HEK293 (cell line): Measurements from ENCODE around the gene SNX20.

ENCODE experiments used
- CTCF ChIA-PET: fragments of 350-600 bp; formaldehyde crosslinking; extraction: SDS; loops from one replicate; lab custom pipeline; 2021; ENCODE audit warnings: antibody characterized with exemption; lab: Yijun Ruan, JAX
- POLR2A ChIA-PET: fragments of 300-600 bp; formaldehyde crosslinking; extraction: SDS; loops from one replicate; lab custom pipeline; 2020; ENCODE audit warnings: antibody characterized with exemption, inconsistent platforms; lab: Yijun Ruan, JAX
- H3K27ac ChIP-seq: fragments of 200-500 bp; sonication (Bioruptor generic); 2 replicates; pipeline ENCODE4 v1.5.1; 2014; ENCODE audit warnings: low read depth, low read length, control low read depth, inconsistent platforms; ENCODE audit errors: extremely low read depth
- H3K36me3 ChIP-seq, 2 experiments: fragments of 200-500 bp in 1 of 2; sonication (Bioruptor generic) in 1 of 2; 1 replicate in 1 of 2; 2 replicates in 1 of 2; pipeline ENCODE4 v1.5.1; 2014 to 2017; ENCODE audit warnings: inconsistent platforms in 2 of 2, low read length in 2 of 2; ENCODE audit not compliant: control insufficient read depth in 2 of 2, insufficient read depth in 1 of 2
- H3K4me1 ChIP-seq: fragments of 200-500 bp; sonication (Bioruptor generic); 2 replicates; pipeline ENCODE4 v1.5.1; 2014; ENCODE audit warnings: mild to moderate bottlenecking, low read length, inconsistent platforms; ENCODE audit not compliant: control insufficient read depth, insufficient read depth
- H3K4me3 ChIP-seq: 2 replicates; pipeline ENCODE4 v1.5.1; 2011; ENCODE audit warnings: low read depth, mild to moderate bottlenecking, control low read depth, low read length, moderate library complexity
- H3K9me3 ChIP-seq: fragments of 200-500 bp; sonication (Bioruptor generic); 2 replicates; pipeline ENCODE4 v1.5.1; 2014; ENCODE audit warnings: low read depth, low read length, inconsistent platforms; ENCODE audit not compliant: control insufficient read depth, insufficient read depth
- GLI4 ChIP-seq: fragments of 450-650 bp; formaldehyde crosslinking; IDR thresholded peaks from 2 replicates; pipeline ENCODE4 v1.5.1; 2016; ENCODE audit warnings: missing biosample characterization, missing genetic modification characterization
- OSR2 ChIP-seq: fragments of 450-650 bp; formaldehyde crosslinking; IDR thresholded peaks from 2 replicates; pipeline ENCODE4 v1.5.1; 2016; ENCODE audit warnings: missing biosample characterization, missing genetic modification characterization
- OVOL3 ChIP-seq: fragments of 450-650 bp; formaldehyde crosslinking; IDR thresholded peaks from 2 replicates; pipeline ENCODE4 v1.5.1; 2016; ENCODE audit warnings: missing biosample characterization, missing genetic modification characterization
- YY1 ChIP-seq: fragments of 450-650 bp; formaldehyde crosslinking; IDR thresholded peaks from 2 replicates; pipeline ENCODE4 v1.5.1; 2018; ENCODE audit warnings: missing biosample characterization, missing genetic modification characterization
- ZBTB49 ChIP-seq: fragments of 450-650 bp; formaldehyde crosslinking; IDR thresholded peaks from 2 replicates; pipeline ENCODE4 v1.5.1; 2016; ENCODE audit warnings: missing biosample characterization, missing genetic modification characterization, low read depth
- ZEB2 ChIP-seq: fragments of 450-650 bp; formaldehyde crosslinking; IDR thresholded peaks from 2 replicates; pipeline ENCODE4 v1.5.1; 2016; ENCODE audit warnings: missing biosample characterization, missing genetic modification characterization
- ZNF2 ChIP-seq: fragments of 450-650 bp; formaldehyde crosslinking; IDR thresholded peaks from 2 replicates; pipeline ENCODE4 v1.5.1; 2016; ENCODE audit warnings: missing biosample characterization, missing genetic modification characterization
- ZNF24 ChIP-seq: fragments of 450-650 bp; formaldehyde crosslinking; IDR thresholded peaks from 2 replicates; pipeline ENCODE4 v1.5.1; 2016; ENCODE audit warnings: missing biosample characterization, missing genetic modification characterization
- ZNF354C ChIP-seq: fragments of 450-650 bp; formaldehyde crosslinking; IDR thresholded peaks from 2 replicates; pipeline ENCODE4 v1.5.1; 2016; ENCODE audit warnings: missing biosample characterization, missing genetic modification characterization, low read depth, borderline replicate concordance
- ZNF37A ChIP-seq: fragments of 450-650 bp; IDR thresholded peaks from 2 replicates; pipeline ENCODE4 v1.5.1; 2018; ENCODE audit warnings: missing biosample characterization, missing genetic modification characterization
- ZNF404 ChIP-seq: fragments of 450-650 bp; formaldehyde crosslinking; IDR thresholded peaks from 2 replicates; pipeline ENCODE4 v1.5.1; 2017; ENCODE audit warnings: missing biosample characterization, missing genetic modification characterization
- ZNF416 ChIP-seq: fragments of 450-650 bp; formaldehyde crosslinking; IDR thresholded peaks from 2 replicates; pipeline ENCODE4 v1.5.1; 2016; ENCODE audit warnings: missing biosample characterization, missing genetic modification characterization
- ZNF549 ChIP-seq: fragments of 450-650 bp; IDR thresholded peaks from 2 replicates; pipeline ENCODE4 v1.5.1; 2018; ENCODE audit warnings: missing biosample characterization, missing genetic modification characterization, mild to moderate bottlenecking, inconsistent platforms, moderate library complexity
- ZNF596 ChIP-seq: fragments of 450-650 bp; IDR thresholded peaks from 2 replicates; pipeline ENCODE4 v1.5.0; 2018; ENCODE audit warnings: missing biosample characterization, mild to moderate bottlenecking, missing genetic modification characterization, moderate library complexity
- TF ChIP-seq, protein P1 (sequence below): fragments of 450-650 bp; formaldehyde crosslinking; conservative IDR thresholded peaks from 2 replicates; pipeline ENCODE4 v1.5.1; 2016; ENCODE audit warnings: low read depth, missing biosample characterization, missing genetic modification characterization
- TF ChIP-seq, protein P2 (sequence below): fragments of 450-650 bp; formaldehyde crosslinking; IDR thresholded peaks from 2 replicates; pipeline ENCODE4 v1.5.1; 2016; ENCODE audit warnings: missing biosample characterization, missing genetic modification characterization

SNX20 gene

DNA sequence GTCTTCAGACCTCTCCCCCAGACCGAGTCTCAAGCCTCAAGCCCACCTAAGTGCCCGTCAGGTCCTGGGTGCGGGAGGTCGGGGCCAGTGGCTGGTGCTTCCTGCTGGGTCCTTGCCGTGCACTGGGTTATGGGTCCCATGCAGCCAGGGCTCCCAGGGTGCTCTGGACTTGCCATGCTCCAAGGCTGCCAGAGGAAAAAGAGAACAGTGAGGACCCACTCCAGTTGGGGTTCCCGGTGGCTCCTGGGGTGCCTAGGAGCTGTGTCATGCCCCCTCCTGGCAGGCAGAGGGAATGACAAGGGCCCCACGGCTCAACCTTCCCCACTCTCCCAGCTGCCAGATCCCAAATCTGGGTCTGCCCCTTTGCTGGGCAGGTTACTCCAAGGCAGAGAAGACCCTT lies 3.8 kb downstream of the SNX20 start:
- H3K4me1 ChIP-seq = no peaks in the 10 kb centered on the region
- TF ChIP-seq ZNF24 = no peak
- ChIA-PET POLR2A (no interaction called here), CTCF (interaction anchor here (1.6 to 7.1 kb wide), 3 partner anchors 9 to 128 kb away, joined by 4 to 39 read pairs (median 5); no protein-coding TSS in a partner anchor)
- no peaks in the 10 kb centered on the region for H3K36me3 ChIP-seq
- H3K27ac ChIP-seq = no peak overlapping the region
- no peak overlapping the region for H3K4me3 ChIP-seq
- no peaks in the 10 kb centered on the region for H3K9me3 ChIP-seq

GRCh38 chr16:50676684-50677225 lies 4.4 kb downstream of the SNX20 start:
- H3K9me3 ChIP-seq = no peaks in the 10 kb centered on the region
- TF ChIP-seq ZNF354C (no peak), OSR2 (tag by site-specific recombination) (no peak), ZNF416 (tag by site-specific recombination) (no peak), GLI4 (tag by site-specific recombination) (no peak), ZNF37A (tag by site-specific recombination) (no peak), OVOL3 (tag by site-specific recombination) (no peak), ZNF549 (tag by site-specific recombination) (no peak), ZEB2 (tag by site-specific recombination) (no peak), ZBTB49 (tag by site-specific recombination) (no peak), ZNF596 (tag by site-specific recombination) (no peak), ZNF404 (tag by site-specific recombination) (no peak), ZNF2 (tag by site-specific recombination) (no peak), YY1 (no peak)
- TF ChIP-seq, protein P1, sequence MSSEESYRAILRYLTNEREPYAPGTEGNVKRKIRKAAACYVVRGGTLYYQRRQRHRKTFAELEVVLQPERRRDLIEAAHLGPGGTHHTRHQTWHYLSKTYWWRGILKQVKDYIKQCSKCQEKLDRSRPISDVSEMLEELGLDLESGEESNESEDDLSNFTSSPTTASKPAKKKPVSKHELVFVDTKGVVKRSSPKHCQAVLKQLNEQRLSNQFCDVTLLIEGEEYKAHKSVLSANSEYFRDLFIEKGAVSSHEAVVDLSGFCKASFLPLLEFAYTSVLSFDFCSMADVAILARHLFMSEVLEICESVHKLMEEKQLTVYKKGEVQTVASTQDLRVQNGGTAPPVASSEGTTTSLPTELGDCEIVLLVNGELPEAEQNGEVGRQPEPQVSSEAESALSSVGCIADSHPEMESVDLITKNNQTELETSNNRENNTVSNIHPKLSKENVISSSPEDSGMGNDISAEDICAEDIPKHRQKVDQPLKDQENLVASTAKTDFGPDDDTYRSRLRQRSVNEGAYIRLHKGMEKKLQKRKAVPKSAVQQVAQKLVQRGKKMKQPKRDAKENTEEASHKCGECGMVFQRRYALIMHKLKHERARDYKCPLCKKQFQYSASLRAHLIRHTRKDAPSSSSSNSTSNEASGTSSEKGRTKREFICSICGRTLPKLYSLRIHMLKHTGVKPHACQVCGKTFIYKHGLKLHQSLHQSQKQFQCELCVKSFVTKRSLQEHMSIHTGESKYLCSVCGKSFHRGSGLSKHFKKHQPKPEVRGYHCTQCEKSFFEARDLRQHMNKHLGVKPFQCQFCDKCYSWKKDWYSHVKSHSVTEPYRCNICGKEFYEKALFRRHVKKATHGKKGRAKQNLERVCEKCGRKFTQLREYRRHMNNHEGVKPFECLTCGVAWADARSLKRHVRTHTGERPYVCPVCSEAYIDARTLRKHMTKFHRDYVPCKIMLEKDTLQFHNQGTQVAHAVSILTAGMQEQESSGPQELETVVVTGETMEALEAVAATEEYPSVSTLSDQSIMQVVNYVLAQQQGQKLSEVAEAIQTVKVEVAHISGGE (tag by site-specific recombination) = no peak
- TF ChIP-seq, protein P2, sequence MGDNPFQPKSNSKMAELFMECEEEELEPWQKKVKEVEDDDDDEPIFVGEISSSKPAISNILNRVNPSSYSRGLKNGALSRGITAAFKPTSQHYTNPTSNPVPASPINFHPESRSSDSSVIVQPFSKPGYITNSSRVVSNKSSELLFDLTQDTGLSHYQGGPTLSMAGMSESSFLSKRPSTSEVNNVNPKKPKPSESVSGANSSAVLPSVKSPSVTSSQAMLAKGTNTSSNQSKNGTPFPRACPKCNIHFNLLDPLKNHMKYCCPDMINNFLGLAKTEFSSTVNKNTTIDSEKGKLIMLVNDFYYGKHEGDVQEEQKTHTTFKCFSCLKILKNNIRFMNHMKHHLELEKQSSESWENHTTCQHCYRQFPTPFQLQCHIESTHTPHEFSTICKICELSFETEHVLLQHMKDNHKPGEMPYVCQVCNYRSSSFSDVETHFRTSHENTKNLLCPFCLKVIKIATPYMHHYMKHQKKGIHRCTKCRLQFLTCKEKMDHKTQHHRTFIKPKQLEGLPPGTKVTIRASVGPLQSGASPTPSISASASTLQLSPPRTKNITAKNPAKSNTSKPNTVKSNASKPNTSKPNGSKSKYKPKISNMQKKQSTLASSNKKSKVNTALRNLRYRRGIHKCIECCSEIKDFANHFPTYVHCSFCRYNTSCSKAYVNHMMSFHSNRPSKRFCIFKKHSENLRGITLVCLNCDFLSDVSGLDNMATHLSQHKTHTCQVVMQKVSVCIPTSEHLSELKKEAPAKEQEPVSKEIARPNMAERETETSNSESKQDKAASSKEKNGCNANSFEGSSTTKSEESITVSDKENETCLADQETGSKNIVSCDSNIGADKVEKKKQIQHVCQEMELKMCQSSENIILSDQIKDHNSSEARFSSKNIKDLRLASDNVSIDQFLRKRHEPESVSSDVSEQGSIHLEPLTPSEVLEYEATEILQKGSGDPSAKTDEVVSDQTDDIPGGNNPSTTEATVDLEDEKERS (tag by site-specific recombination) = no peak
- H3K36me3 ChIP-seq = no peaks in the 10 kb centered on the region
- CTCF ChIA-PET = interaction anchor here (1.0 to 7.1 kb wide), 5 partner anchors 8 to 130 kb away, joined by 3 to 39 read pairs (median 5); no protein-coding TSS in a partner anchor
- no peak overlapping the region for H3K4me3 ChIP-seq
- no peak overlapping the region for H3K27ac ChIP-seq
- POLR2A ChIA-PET = no interaction called here
- H3K4me1 ChIP-seq = no peaks in the 10 kb centered on the region
